SK-N-MC (cell line): ENCODE data around the gene CLSTN2.

Source experiments
- EZH2 ChIP-seq: fragments of 200-600 bp; sonication (generic); IDR thresholded peaks from one replicate; pipeline ENCODE4 v1.6.1; 2017; ENCODE audit warnings: antibody characterized with exemption
- FOXP2 ChIP-seq: optimal IDR thresholded peaks from 2 replicates; pipeline ENCODE3; 2011; ENCODE audit warnings: mild to moderate bottlenecking, moderate library complexity; ENCODE audit not compliant: insufficient read depth; ENCODE audit errors: extremely low read length, control extremely low read depth
- POLR2AphosphoS5 ChIP-seq: IDR thresholded peaks from 2 replicates; pipeline ENCODE4 v1.6.1; 2012; ENCODE audit warnings: mild to moderate bottlenecking, low read depth, low read length, borderline replicate concordance

- TF ChIP-seq EZH2 (no peak), POLR2AphosphoS5 (no peak), FOXP2 (no peak)
Measured at GRCh38 chr3:140103986-140104645, 169.1 kb downstream of the CLSTN2 start.
